Ishikawa (cell line): Measurements from ENCODE around the gene MAX.

Source experiments
- CREB1 ChIP-seq: IDR thresholded peaks from 2 replicates; pipeline ENCODE4 v1.6.1; 2012; ENCODE audit warnings: low read depth
- MAX ChIP-seq: IDR thresholded peaks from 2 replicates; pipeline ENCODE4 v1.6.1; 2012
- RAD21 ChIP-seq: IDR thresholded peaks from 2 replicates; pipeline ENCODE4 v1.6.1; 2012; ENCODE audit warnings: low read depth
- REST ChIP-seq: IDR thresholded peaks from 2 replicates; pipeline ENCODE4 v1.6.1; 2012; ENCODE audit warnings: low read depth, mild to moderate bottlenecking
- TEAD4 ChIP-seq: IDR thresholded peaks from 2 replicates; pipeline ENCODE4 v1.6.1; 2012

DNA sequence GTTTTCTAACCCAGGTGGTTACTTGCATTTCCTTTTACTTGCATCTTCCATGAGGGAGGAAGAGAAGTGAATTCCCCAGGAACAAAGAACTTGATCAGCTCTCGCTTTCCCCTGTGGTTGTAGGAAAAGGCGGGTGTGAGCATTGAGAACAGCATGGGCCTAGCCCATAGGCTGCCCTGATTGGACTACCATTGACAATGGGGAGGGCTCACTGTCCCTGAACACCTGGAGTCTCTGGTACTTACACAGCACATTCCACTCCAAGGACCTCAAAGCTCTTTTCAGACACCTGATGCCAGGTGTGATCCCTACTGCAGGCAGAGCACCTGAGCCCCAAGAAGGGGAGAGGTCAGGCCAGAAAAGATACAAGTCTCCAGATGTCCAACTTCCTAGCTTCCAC lies 25.0 kb downstream of the MAX start:
- TF ChIP-seq RAD21 = no peak
- no peak for TF ChIP-seq MAX
- no peak for TF ChIP-seq CREB1
- TF ChIP-seq TEAD4 = no peak
- no peak for TF ChIP-seq REST
